ENCODE measurements around the gene HOXA3. TPM values are rescaled to one million over a fixed set of nuclear protein-coding genes. Genes with fewer than 3 reads are reported as not detected.

Gene HOXA3
- total and polyA plus RNA-seq, 2 of the 13 experiments (the other 11 are each of a cell fraction or from before 2014, with no cell fraction given) = 2.9 to 4.6 TPM

- TF ChIP-seq UBTF (CRISPR knock-in tag; IDR thresholded peaks at IDR 0.05) (peak; percentile 79), KIAA2018 (CRISPR knock-in tag; IDR thresholded peaks at IDR 0.05; ENCODE audit: borderline replicate concordance) (no peak), TRIM24 (CRISPR knock-in tag; IDR thresholded peaks at IDR 0.05) (no peak), NFATC3 (CRISPR knock-in tag; IDR thresholded peaks at IDR 0.05) (no peak), SRF (IDR thresholded peaks at IDR 0.05; ENCODE audit: low read depth, low read length) (no peak), POLR2A (IDR thresholded peaks at IDR 0.05; ENCODE audit: insufficient read depth in 1 of 2, low read depth in 2 of 2, low read length in 2 of 2) (peak in 1 of 2 experiments; percentile 41; a peak in 1 of 4 replicates), ZNF773 (CRISPR knock-in tag; IDR thresholded peaks at IDR 0.05; ENCODE audit: borderline replicate concordance) (no peak), ZFP91 (CRISPR knock-in tag; IDR thresholded peaks at IDR 0.05; ENCODE audit: borderline replicate concordance) (no peak), ARID5B (CRISPR knock-in tag; IDR thresholded peaks at IDR 0.05) (no peak), STAG1 (CRISPR knock-in tag; IDR thresholded peaks at IDR 0.05) (peak; percentile 40), TCF7 (IDR thresholded peaks at IDR 0.05; ENCODE audit: low read depth) (no peak), NFKB2 (CRISPR knock-in tag; IDR thresholded peaks at IDR 0.05; ENCODE audit: borderline replicate concordance) (no peak)
Measured at GRCh38 chr7:27129729-27130539, 22.4 kb downstream of the HOXA3 start (continued).

Measured in HepG2 (cell line).